Stimulated activated CD4-positive, alpha-beta T cell treated with anti-CD3 and anti-CD28 coated beads, Interleukin-1b, Interleukin-23, amount 100 ng/mL, for 24 hours (primary cell): ENCODE data around the gene PRKAR2B.
"Not testable (repeated sequence)": the region's sequence is repeated elsewhere in the genome, so short reads cannot be mapped to it uniquely, and the experiment has no call there.

Experiments used
- DNase-seq, 4 experiments: peaks; one replicate each; pipeline ENCODE4 v3.0.0-alpha.2; 2020; ENCODE audit warnings: low read depth in 4 of 4, low spot score in 1 of 4

PRKAR2B gene

GRCh38 chr7:107026166-107026565 is 18.3 kb upstream of the PRKAR2B start:
- DNase-seq, result no peak

DNA sequence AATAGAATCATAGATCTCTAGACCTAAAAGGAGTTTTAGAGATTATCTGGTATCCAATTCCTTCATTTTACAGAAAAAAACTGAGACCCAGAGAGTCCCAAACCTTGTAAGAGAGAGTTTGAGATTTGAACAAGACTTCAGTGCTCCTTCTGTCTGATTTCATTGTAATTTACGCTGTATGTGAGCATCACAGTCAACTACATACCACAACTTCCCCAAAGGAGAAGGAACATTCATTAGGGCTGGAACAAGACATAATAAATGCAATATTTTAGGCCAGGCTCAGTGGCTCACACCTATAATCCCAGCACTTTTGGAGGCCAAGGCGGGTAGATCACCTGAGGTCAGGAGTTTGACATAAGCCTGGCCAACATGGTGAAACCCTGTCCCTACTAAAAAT is 17.3 kb upstream of the PRKAR2B start:
- no peak for DNase-seq

DNA sequence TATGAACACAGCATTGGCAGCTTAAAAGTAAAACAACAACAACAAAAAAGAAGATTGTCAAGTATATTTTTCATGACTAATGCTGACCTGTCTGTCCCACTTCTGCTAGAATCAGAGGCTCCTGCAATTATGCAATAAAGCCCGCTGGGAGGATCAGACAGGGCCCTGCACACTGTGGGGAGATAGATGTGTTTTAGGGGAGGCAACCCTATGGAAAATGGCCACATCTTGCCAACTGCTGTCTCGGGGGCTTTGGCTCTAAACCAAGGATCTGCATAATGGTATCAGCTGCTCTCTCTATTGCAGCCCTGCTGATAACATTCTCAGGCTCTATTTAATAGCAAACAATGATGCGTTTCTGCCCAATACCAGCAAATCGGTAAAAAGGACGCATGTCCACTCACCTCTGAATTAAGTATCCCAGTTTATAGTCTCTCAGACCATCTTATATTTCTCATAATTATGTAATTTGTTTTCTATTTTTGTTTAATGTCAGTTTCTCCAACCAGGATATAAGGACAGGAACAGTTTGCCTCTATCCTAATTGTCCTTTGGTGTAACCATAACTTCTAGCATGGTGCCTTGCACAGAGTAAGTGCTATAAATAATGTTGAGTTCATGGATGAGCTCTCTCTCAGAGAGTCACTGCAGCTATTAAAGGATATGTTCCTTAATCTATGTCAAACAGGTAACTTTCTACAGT is 15.3 kb upstream of the PRKAR2B start:
- DNase-seq, result no peak

DNA sequence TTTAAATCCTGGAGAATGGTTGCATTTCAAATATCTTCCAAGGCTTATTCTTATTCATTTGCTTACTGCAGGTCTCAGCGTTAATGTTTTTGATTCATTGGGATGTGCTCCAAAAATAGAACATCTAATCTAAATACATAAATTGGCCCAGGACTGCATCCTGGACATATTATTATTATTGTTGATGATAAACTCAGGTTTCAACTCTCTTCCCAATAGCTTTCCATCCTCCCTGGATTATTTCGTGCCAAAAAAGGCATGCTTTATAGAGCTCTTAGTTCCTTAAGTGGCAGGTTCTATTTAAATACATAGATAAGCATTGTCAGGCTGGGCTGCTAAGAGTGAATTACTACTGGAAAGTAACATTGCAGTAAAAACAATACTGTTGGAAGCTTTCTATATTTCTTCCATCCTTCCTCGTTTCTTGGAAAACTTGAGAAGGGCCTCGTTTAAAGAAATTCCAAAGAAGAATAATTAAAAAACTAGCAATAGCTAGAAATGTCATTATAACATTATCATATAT is 14.7 kb upstream of the PRKAR2B start:
- no peak for DNase-seq

GRCh38 chr7:107032050-107032449 is 12.5 kb upstream of the PRKAR2B start:
- DNase-seq, result no peak

DNA sequence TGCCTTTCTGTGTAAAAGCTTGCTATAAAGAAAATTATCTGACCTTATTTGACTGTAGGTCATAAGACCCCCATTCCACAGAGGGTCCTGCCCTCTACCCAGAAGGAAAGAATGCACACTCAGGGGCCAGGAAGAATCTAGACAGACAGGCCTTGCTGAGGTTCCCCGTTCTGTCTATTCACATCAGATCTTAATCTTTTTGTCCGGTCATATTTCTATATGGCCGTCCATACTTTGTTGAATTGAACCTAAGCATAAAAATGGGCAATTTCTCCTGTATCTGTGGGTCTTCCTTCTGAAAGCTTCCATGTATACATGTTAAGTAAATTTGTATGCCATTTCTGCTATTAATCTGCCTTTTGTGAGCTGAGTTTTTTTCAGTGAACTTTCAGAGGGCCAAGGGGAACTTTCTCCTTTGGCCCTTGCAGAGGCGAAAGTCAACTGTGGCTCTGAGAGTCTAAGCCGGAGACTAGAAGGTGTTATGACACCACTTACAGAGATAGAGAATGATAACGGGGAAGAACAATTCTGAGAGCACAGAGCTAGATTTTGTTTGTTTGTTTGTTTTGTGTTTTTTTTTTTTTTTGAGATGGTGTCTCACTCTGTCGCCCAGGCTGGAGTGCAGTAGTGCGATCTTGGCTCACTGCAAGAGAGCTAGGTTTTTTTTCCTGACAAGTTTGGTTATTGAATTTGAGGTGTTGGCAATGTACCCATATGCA is 11.6 kb upstream of the PRKAR2B start:
- no peak for DNase-seq

DNA sequence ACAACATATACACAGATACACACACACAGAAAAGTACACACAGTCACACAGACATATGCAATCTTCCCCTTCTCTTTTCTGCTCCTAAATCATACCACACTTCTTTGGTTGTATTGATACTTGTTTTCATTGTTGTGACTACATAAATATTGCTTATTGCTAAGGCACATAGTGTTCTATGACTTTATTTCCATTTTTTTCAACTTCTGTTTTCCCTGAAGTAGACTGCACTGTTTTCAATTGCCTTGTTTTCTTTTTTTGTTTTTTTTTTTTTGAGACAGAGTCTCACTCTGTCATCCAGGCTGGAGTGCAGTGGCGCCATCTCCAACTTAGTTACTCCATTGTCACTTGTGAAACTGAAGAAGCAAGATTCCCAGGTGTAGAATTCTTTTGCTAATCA is 10.0 kb upstream of the PRKAR2B start:
- DNase-seq, result no peak

DNA sequence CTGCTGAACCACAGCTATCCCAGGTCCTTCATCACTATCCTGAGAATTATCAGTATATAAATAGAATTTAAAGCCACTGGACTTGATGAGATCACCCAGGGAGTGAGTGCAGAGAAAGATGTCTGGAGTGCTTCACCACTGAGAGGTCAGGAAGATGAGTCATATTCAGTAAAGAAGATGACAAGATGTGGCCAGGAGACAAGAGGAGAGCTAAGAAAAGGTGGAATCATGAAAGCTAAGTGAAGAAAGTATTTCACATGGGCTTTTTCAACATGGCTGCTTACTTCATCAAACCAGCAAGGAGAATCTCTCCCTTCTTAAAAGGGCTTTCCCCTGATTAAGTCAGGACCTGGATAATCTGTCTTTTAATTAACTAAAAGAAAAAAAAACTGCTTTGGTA is 9.1 kb upstream of the PRKAR2B start:
- no peak for DNase-seq

GRCh38 chr7:107036535-107036934 is 8.0 kb upstream of the PRKAR2B start:
- DNase-seq, result no peak

DNA sequence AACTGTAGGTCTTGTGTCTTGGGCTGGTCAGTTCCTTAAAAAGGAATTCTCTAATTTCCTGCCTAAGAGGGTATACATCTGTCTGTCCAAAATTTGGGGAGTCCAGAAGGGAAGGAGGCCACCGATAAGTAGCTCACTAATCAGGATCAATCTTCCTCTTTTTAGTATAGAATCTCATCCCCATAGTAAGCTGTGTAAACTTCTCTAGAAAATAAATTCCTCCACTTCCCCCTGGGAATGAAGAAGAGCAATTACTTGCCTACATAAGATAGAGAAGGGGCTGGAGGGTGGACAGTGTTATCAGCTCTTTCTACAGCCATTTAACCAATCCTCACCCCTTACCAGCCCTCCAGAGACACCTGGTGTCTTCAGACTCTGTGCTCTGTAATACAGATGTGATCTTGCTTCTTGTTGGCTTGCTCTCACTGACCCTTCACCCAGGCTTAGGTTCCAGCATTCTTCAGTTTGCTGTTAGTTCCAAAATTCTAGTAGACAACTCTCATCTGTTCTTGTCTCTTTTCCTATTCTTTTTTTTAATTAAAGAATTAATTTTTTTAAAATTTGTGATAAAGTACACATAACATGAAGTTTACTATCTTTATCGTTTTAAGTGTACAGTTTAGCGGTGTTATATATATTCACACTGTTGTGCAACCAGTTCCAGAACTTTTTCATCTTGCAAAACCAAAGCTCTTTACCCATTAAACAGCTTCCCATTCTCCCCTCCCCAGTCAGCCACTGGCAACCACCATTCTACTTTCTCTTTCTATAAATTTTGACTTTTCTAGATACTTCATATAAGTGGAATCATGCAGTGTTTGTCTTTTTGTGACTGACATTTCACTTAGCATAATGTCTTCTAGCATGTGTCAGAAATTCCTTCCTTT is 6.5 kb upstream of the PRKAR2B start:
- no peak for DNase-seq

- DNase-seq, result no peak
Observed at GRCh38 chr7:107039199-107039900, 5.2 kb upstream of the PRKAR2B start.

- no peak for DNase-seq
Observed at GRCh38 chr7:107041097-107041496, 3.4 kb upstream of the PRKAR2B start.

DNA sequence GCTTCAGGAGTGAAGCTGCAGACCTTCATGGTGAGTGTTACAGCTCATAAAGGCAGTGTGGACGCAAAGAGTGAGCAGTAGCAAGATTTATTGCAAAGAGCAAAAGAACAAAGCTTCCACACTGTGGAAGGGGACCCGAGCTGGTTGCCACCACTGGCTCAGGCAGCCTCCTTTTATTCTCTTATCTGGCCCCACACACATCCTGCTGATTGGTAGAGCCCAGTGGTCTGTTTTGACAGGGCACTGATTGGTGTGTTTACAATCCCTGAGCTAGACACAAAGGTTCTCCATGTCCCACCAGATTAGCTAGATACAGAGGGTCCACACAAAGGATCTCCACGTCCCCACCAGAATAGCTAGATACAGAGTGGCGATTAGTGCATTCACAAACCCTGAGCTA is 2.7 kb upstream of the PRKAR2B start:
- DNase-seq, result not testable (repeated sequence)

DNA sequence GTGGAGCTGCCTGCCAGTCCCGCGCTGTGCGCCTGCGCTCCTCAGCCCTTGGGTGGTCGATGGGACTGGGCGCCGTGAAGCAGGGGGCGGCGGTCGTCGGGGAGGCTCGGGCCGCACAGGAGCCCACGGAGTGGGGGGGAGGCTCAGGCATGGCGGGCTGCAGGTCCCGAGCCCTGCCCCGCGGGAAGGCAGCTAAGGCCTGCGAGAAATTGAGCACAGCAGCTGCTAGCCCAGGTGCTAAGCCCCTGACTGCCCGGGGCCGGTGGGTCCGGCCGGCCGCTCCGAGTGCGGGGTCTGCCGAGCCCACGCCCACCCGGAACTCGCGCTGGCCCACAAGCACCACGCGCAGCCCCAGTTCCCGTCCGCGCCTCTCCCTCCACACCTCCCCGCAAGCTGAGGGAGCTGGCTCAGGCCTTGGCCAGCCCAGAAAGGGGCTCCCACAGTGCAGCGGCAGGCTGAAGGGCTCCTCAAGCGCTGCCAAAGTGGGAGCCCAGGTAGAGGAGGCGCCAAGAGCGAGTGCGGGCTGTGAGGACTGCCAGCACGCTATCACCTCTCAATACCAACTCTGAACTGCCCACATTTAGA is 2.1 kb upstream of the PRKAR2B start:
- DNase-seq, result not testable (repeated sequence)

GRCh38 chr7:107043491-107043890 is 1.0 kb upstream of the PRKAR2B start:
- DNase-seq, result no peak

DNA sequence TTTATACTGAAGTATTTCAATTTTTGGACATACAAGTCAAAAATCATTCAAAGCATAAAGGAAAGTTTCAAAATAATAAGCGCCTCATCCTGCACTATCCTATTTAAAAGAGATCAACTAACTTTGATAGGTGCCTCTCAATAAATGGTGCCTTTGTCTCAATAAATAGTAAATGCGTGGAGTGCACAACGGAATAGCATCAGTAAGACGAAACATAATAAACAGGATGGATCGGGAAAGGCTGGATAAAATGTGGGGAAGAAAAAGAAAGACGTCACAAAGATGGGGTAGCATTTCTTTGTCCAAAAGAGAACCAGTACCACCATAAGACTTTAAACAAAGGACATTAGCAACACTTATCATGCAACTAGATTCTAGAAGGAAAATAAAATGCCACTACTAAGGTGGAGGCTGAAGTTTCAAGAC is 571 bp upstream of the PRKAR2B start:
- no peak for DNase-seq

- no peak for DNase-seq
Observed at GRCh38 chr7:107045195-107045960, 873 bp downstream of the PRKAR2B start.

- no peak for DNase-seq
Observed at GRCh38 chr7:107045980-107046379, 1.5 kb downstream of the PRKAR2B start.

DNA sequence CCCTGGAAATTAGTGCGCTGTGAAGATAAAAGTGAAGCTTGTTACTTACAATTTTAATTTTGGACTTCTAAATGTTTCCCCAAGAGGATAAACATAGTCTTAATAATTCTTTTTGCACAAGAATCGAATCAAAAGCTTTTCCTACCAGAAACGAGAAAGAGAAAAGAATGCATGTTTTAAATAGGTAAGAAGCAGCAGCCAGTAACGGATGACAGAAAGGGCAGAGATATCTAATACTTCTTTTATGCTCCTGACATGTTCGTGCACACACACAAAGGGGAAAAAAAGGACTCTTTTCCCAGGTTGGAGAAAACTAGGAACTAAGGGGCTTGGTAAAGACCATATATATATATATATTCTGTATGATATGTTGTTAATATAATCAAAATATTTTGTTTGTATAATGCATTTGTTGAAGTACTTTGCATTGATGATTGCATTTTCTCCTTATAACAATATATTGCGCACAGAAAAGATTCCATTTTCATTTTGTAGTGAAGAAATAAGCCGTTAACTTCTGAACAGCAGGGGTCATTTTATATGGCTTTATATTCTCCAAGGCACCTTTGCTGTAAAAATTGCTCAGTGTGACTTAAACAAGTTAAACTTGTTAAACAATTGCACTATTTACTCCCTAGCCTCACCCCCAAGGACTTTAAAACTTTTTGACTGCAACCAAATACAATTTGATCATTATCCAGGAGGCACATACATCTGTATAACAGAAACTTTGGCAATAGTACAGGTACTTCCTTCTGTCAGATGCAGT is 2.2 kb downstream of the PRKAR2B start:
- DNase-seq, result no peak
